ENCODE data around the gene UHRF1.

The UHRF1 gene

GRCh38 chr19:4986471-4986891, 77.2 kb downstream of the UHRF1 start:
- in situ Hi-C loops (cut with MboI; ENCODE audit: low sequenced_read_pairs): no loop called here

- in situ Hi-C loops (cut with MboI; ENCODE audit: low sequenced_read_pairs): no loop called here
Measured at GRCh38 chr19:4987256-4987655, 78.0 kb downstream of the UHRF1 start.

GRCh38 chr19:4987692-4988370, 78.5 kb downstream of the UHRF1 start:
- in situ Hi-C loops (cut with MboI; ENCODE audit: low sequenced_read_pairs): no loop called here

- in situ Hi-C loops (cut with MboI; ENCODE audit: low sequenced_read_pairs): no loop called here
Measured at GRCh38 chr19:4988770-4989251, 79.5 kb downstream of the UHRF1 start.

- in situ Hi-C loops (cut with MboI; ENCODE audit: low sequenced_read_pairs): no loop called here
Measured at GRCh38 chr19:4990306-4990705, 81.0 kb downstream of the UHRF1 start.

- in situ Hi-C loops (cut with MboI; ENCODE audit: low sequenced_read_pairs): no loop called here
Measured at GRCh38 chr19:4991538-4991937, 82.2 kb downstream of the UHRF1 start.

- in situ Hi-C loops (cut with MboI; ENCODE audit: low sequenced_read_pairs): no loop called here
Measured at GRCh38 chr19:4991996-4992698, 82.8 kb downstream of the UHRF1 start.

GRCh38 chr19:4993683-4994082, 84.4 kb downstream of the UHRF1 start:
- in situ Hi-C loops (cut with MboI; ENCODE audit: low sequenced_read_pairs): no loop called here

- in situ Hi-C loops (cut with MboI; ENCODE audit: low sequenced_read_pairs): no loop called here
Measured at GRCh38 chr19:4996701-4997100, 87.4 kb downstream of the UHRF1 start.

GRCh38 chr19:4997297-4997696, 88.0 kb downstream of the UHRF1 start:
- in situ Hi-C loops (cut with MboI; ENCODE audit: low sequenced_read_pairs): no loop called here

GRCh38 chr19:5000120-5000611, 90.9 kb downstream of the UHRF1 start:
- in situ Hi-C loops (cut with MboI; ENCODE audit: low sequenced_read_pairs): no loop called here

GRCh38 chr19:5001615-5002014, 92.3 kb downstream of the UHRF1 start:
- in situ Hi-C loops (cut with MboI; ENCODE audit: low sequenced_read_pairs): no loop called here

- in situ Hi-C loops (cut with MboI; ENCODE audit: low sequenced_read_pairs): no loop called here
Measured at GRCh38 chr19:5002143-5002542, 92.8 kb downstream of the UHRF1 start.

- in situ Hi-C loops (cut with MboI; ENCODE audit: low sequenced_read_pairs): no loop called here
Measured at GRCh38 chr19:5003781-5004180, 94.5 kb downstream of the UHRF1 start.

GRCh38 chr19:5005096-5005495, 95.8 kb downstream of the UHRF1 start:
- in situ Hi-C loops (cut with MboI; ENCODE audit: low sequenced_read_pairs): no loop called here

GRCh38 chr19:5006201-5006600, 96.9 kb downstream of the UHRF1 start:
- in situ Hi-C loops (cut with MboI; ENCODE audit: low sequenced_read_pairs): no loop called here

GRCh38 chr19:5006821-5007220, 97.5 kb downstream of the UHRF1 start:
- in situ Hi-C loops (cut with MboI; ENCODE audit: low sequenced_read_pairs): no loop called here

Data from HL-60/S4 (cell line).